HEK293 (cell line): Measurements from ENCODE around the gene APEX1.

Source experiments
- CTCF ChIA-PET: fragments of 350-600 bp; formaldehyde crosslinking; extraction: SDS; loops from one replicate; lab custom pipeline; 2021; ENCODE audit warnings: antibody characterized with exemption; lab: Yijun Ruan, JAX
- POLR2A ChIA-PET: fragments of 300-600 bp; formaldehyde crosslinking; extraction: SDS; loops from one replicate; lab custom pipeline; 2020; ENCODE audit warnings: antibody characterized with exemption, inconsistent platforms; lab: Yijun Ruan, JAX
- H3K27ac ChIP-seq: fragments of 200-500 bp; sonication (Bioruptor generic); 2 replicates; pipeline ENCODE4 v1.5.1; 2014; ENCODE audit warnings: low read depth, low read length, control low read depth, inconsistent platforms; ENCODE audit errors: extremely low read depth
- H3K36me3 ChIP-seq, 2 experiments: fragments of 200-500 bp in 1 of 2; sonication (Bioruptor generic) in 1 of 2; 1 replicate in 1 of 2; 2 replicates in 1 of 2; pipeline ENCODE4 v1.5.1; 2014 to 2017; ENCODE audit warnings: inconsistent platforms in 2 of 2, low read length in 2 of 2; ENCODE audit not compliant: control insufficient read depth in 2 of 2, insufficient read depth in 1 of 2
- H3K4me1 ChIP-seq: fragments of 200-500 bp; sonication (Bioruptor generic); 2 replicates; pipeline ENCODE4 v1.5.1; 2014; ENCODE audit warnings: mild to moderate bottlenecking, low read length, inconsistent platforms; ENCODE audit not compliant: control insufficient read depth, insufficient read depth
- H3K4me3 ChIP-seq: 2 replicates; pipeline ENCODE4 v1.5.1; 2011; ENCODE audit warnings: low read depth, mild to moderate bottlenecking, control low read depth, low read length, moderate library complexity
- H3K9me3 ChIP-seq: fragments of 200-500 bp; sonication (Bioruptor generic); 2 replicates; pipeline ENCODE4 v1.5.1; 2014; ENCODE audit warnings: low read depth, low read length, inconsistent platforms; ENCODE audit not compliant: control insufficient read depth, insufficient read depth
- GLI4 ChIP-seq: fragments of 450-650 bp; formaldehyde crosslinking; IDR thresholded peaks from 2 replicates; pipeline ENCODE4 v1.5.1; 2016; ENCODE audit warnings: missing biosample characterization, missing genetic modification characterization
- PRDM1 ChIP-seq: fragments of 450-650 bp; formaldehyde crosslinking; IDR thresholded peaks from 2 replicates; pipeline ENCODE4; 2016; ENCODE audit warnings: missing biosample characterization, missing genetic modification characterization
- ZBTB20 ChIP-seq: fragments of 450-650 bp; formaldehyde crosslinking; IDR thresholded peaks from 2 replicates; pipeline ENCODE4 v1.5.1; 2016; ENCODE audit warnings: missing biosample characterization, missing genetic modification characterization
- ZNF175 ChIP-seq: fragments of 450-650 bp; formaldehyde crosslinking; IDR thresholded peaks from 2 replicates; pipeline ENCODE4 v1.5.1; 2016; ENCODE audit warnings: missing biosample characterization, missing genetic modification characterization
- ZNF184 ChIP-seq: fragments of 450-650 bp; IDR thresholded peaks from 2 replicates; pipeline ENCODE4 v1.5.1; 2018; ENCODE audit warnings: missing biosample characterization, mild to moderate bottlenecking, missing genetic modification characterization
- ZNF366 ChIP-seq: fragments of 450-650 bp; formaldehyde crosslinking; conservative IDR thresholded peaks from 2 replicates; pipeline ENCODE4 v1.5.1; 2016; ENCODE audit warnings: missing biosample characterization, missing genetic modification characterization
- ZNF398 ChIP-seq: fragments of 450-650 bp; formaldehyde crosslinking; IDR thresholded peaks from 2 replicates; pipeline ENCODE4 v1.5.1; 2017; ENCODE audit warnings: missing biosample characterization, missing genetic modification characterization
- ZNF426 ChIP-seq: fragments of 450-650 bp; formaldehyde crosslinking; IDR thresholded peaks from 2 replicates; pipeline ENCODE4 v1.5.1; 2017; ENCODE audit warnings: missing biosample characterization, missing genetic modification characterization, mild to moderate bottlenecking, inconsistent platforms, moderate library complexity
- ZNF501 ChIP-seq: fragments of 450-650 bp; formaldehyde crosslinking; IDR thresholded peaks from 2 replicates; pipeline ENCODE4 v1.5.1; 2016; ENCODE audit warnings: missing biosample characterization, missing genetic modification characterization
- ZNF530 ChIP-seq: fragments of 450-650 bp; formaldehyde crosslinking; IDR thresholded peaks from 2 replicates; pipeline ENCODE4 v1.5.1; 2016; ENCODE audit warnings: low read depth, missing biosample characterization, missing genetic modification characterization
- ZNF558 ChIP-seq: fragments of 450-650 bp; formaldehyde crosslinking; IDR thresholded peaks from 2 replicates; pipeline ENCODE4 v1.5.1; 2016; ENCODE audit warnings: missing biosample characterization, missing genetic modification characterization
- ZNF571 ChIP-seq: fragments of 450-650 bp; formaldehyde crosslinking; IDR thresholded peaks from 2 replicates; pipeline ENCODE4 v1.5.0; 2017; ENCODE audit warnings: missing biosample characterization, missing genetic modification characterization
- ZSCAN30 ChIP-seq: fragments of 450-650 bp; IDR thresholded peaks from 2 replicates; pipeline ENCODE4 v1.5.1; 2018; ENCODE audit warnings: missing biosample characterization, mild to moderate bottlenecking, missing genetic modification characterization, moderate library complexity
- TF ChIP-seq, protein P1 (sequence below): fragments of 450-650 bp; formaldehyde crosslinking; IDR thresholded peaks from 2 replicates; pipeline ENCODE4; 2016; ENCODE audit warnings: missing biosample characterization, missing genetic modification characterization
- TF ChIP-seq, protein P2 (sequence below): fragments of 450-650 bp; formaldehyde crosslinking; IDR thresholded peaks from 2 replicates; pipeline ENCODE4 v1.5.1; 2016; ENCODE audit warnings: missing biosample characterization, missing genetic modification characterization

The APEX1 gene

GRCh38 chr14:20494935-20495766 lies 40.1 kb downstream of the APEX1 start:
- no peaks in the 10 kb centered on the region for H3K9me3 ChIP-seq
- H3K36me3 ChIP-seq, result no peaks in the 10 kb centered on the region
- H3K27ac ChIP-seq, result no peak overlapping the region
- TF ChIP-seq ZBTB20 (tag by site-specific recombination) (no peak), ZNF530 (tag by site-specific recombination) (0 out of 2 replicates have a peak, but pooled peaks have one; percentile 67), ZNF366 (tag by site-specific recombination) (peak; percentile 61; the same call in 1 of the 2 replicates), PRDM1 (tag by site-specific recombination) (peak; percentile 100), ZNF184 (no peak), ZNF398 (tag by site-specific recombination) (0 out of 2 replicates have a peak, but pooled peaks have one; percentile 23)
- peaks cover 2% of the 10 kb centered on the region; the same call in 1 of the 2 replicates for H3K4me1 ChIP-seq
- H3K4me3 ChIP-seq, result no peak overlapping the region
- ChIA-PET POLR2A (interaction anchor here (0.6 kb wide), 1 partner anchor 85 kb away, joined by 3 read pairs; no protein-coding TSS in a partner anchor), CTCF (interaction anchor here (0.6 kb wide), 2 partner anchors 72 to 85 kb away, joined by 3 read pairs; no protein-coding TSS in a partner anchor)

DNA sequence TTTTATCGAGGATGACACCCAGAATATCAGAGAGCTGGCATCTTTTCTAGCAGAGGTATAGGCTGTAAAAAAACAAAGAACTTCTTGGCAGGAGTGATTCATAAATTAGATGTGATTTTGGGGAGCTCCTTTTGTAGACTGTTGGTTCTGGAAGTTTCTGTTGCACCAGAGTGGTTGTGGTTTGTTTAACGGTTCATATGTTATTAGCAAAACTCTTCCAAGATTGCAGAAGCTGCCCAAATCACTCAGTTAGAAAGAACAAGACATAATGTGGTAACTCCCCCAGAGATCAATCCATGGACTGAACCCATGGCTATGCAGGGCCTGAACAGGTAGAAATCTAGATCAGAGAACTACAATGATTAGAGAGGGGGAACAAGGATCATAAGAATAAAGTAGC lies 43.6 kb downstream of the APEX1 start:
- POLR2A ChIA-PET, result interaction anchor here (1.4 kb wide), 1 partner anchor 29 kb away, joined by 3 read pairs; the partner anchor contains the start of gene PNP
- H3K27ac ChIP-seq, result no peak overlapping the region

More for the DNA sequence above, 43.6 kb downstream of the APEX1 start:
- no peaks in the 10 kb centered on the region for H3K36me3 ChIP-seq
- CTCF ChIA-PET, result no interaction called here
- TF ChIP-seq ZNF558 (tag by site-specific recombination), result no peak
- no peak for TF ChIP-seq ZNF571 (tag by site-specific recombination)
- TF ChIP-seq, protein P1, sequence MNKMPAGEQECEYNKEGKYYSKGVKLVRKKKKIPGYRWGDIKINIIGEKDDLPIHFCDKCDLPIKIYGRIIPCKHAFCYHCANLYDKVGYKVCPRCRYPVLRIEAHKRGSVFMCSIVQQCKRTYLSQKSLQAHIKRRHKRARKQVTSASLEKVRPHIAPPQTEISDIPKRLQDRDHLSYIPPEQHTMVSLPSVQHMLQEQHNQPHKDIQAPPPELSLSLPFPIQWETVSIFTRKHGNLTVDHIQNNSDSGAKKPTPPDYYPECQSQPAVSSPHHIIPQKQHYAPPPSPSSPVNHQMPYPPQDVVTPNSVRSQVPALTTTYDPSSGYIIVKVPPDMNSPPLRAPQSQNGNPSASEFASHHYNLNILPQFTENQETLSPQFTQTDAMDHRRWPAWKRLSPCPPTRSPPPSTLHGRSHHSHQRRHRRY (tag by site-specific recombination), result no peak
- no peak for TF ChIP-seq ZNF501 (tag by site-specific recombination)
- TF ChIP-seq ZNF175, result no peak
- no peak for TF ChIP-seq ZBTB20 (tag by site-specific recombination)
- no peak for TF ChIP-seq GLI4 (tag by site-specific recombination)
- no peak for TF ChIP-seq ZNF426 (tag by site-specific recombination)
- no peak for TF ChIP-seq ZSCAN30 (tag by site-specific recombination)
- no peak for TF ChIP-seq ZNF398 (tag by site-specific recombination)
- TF ChIP-seq, protein P2, sequence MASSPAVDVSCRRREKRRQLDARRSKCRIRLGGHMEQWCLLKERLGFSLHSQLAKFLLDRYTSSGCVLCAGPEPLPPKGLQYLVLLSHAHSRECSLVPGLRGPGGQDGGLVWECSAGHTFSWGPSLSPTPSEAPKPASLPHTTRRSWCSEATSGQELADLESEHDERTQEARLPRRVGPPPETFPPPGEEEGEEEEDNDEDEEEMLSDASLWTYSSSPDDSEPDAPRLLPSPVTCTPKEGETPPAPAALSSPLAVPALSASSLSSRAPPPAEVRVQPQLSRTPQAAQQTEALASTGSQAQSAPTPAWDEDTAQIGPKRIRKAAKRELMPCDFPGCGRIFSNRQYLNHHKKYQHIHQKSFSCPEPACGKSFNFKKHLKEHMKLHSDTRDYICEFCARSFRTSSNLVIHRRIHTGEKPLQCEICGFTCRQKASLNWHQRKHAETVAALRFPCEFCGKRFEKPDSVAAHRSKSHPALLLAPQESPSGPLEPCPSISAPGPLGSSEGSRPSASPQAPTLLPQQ (tag by site-specific recombination), result no peak
- peaks cover 2% of the 10 kb centered on the region; the same call in 1 of the 2 replicates for H3K4me1 ChIP-seq
- H3K4me3 ChIP-seq, result no peak overlapping the region
- H3K9me3 ChIP-seq, result no peaks in the 10 kb centered on the region
